Fibroblast of lung (primary cell): ENCODE measurements around the gene MICAL2. TPM values are rescaled to one million over a fixed set of nuclear protein-coding genes. Genes with fewer than 3 reads are reported as not detected.

ENCODE experiments used
- DNase-seq, 2 donors: peaks; one replicate each; pipeline versions ENCODE4 v3.0.0 to v3.0.0-alpha.2; 2010; ENCODE audit warnings: low read depth in 2 of 2
- H2AFZ ChIP-seq: 2 replicates; pipeline ENCODE4 v1.5.1; 2012; ENCODE audit warnings: low read length, control low read depth, inconsistent platforms
- H3K27ac ChIP-seq: 2 replicates; pipeline ENCODE4 v1.5.1; 2011; ENCODE audit warnings: low read length, control low read depth; ENCODE audit not compliant: insufficient read depth
- H3K27me3 ChIP-seq: 2 replicates; pipeline ENCODE4 v1.5.1; 2011; ENCODE audit warnings: mild to moderate bottlenecking, low read length; ENCODE audit not compliant: control insufficient read depth, insufficient read depth
- H3K36me3 ChIP-seq: 2 replicates; pipeline ENCODE4 v1.5.1; 2011; ENCODE audit warnings: low read length; ENCODE audit not compliant: control insufficient read depth, insufficient read depth
- H3K4me1 ChIP-seq: 2 replicates; pipeline ENCODE4 v1.5.1; 2011; ENCODE audit warnings: low read length; ENCODE audit not compliant: control insufficient read depth, insufficient read depth; ENCODE audit errors: extremely low read depth
- H3K4me2 ChIP-seq: 2 replicates; pipeline ENCODE4 v1.5.1; 2011; ENCODE audit warnings: low read length, control low read depth; ENCODE audit not compliant: insufficient read depth; ENCODE audit errors: extremely low read depth
- H3K4me3 ChIP-seq, 4 experiments: fragments of 200-600 bp in 1 of 4; sonication (generic) in 1 of 4; replicated peaks in 1 of 4; 2 replicates each; pipeline ENCODE4 v1.5.1; 2011 to 2016; ENCODE audit warnings: low read length in 4 of 4, low read depth in 3 of 4, mild to moderate bottlenecking in 3 of 4, control low read depth in 2 of 4, inconsistent platforms in 1 of 4, mixed read lengths in 1 of 4; ENCODE audit not compliant: insufficient read depth in 1 of 4; ENCODE audit errors: control extremely low read depth in 1 of 4
- H3K79me2 ChIP-seq: 2 replicates; pipeline ENCODE4 v1.5.1; 2012; ENCODE audit warnings: mild to moderate bottlenecking, low read length, inconsistent platforms; ENCODE audit not compliant: control insufficient read depth, insufficient read depth
- H3K9ac ChIP-seq: 2 replicates; pipeline ENCODE4 v1.5.1; 2011; ENCODE audit warnings: mild to moderate bottlenecking, low read length, control low read depth; ENCODE audit not compliant: insufficient read depth
- H3K9me3 ChIP-seq: 2 replicates; pipeline ENCODE4 v1.5.1; 2012; ENCODE audit warnings: low read depth, low read length; ENCODE audit not compliant: control insufficient read depth, insufficient read depth
- H4K20me1 ChIP-seq: 2 replicates; pipeline ENCODE4 v1.5.1; 2011; ENCODE audit warnings: low read length; ENCODE audit not compliant: control insufficient read depth, insufficient read depth; ENCODE audit errors: extremely low read depth
- EZH2 ChIP-seq: IDR thresholded peaks from 2 replicates; pipeline ENCODE4 v1.5.1; 2012; ENCODE audit warnings: low read length, control low read depth, mild to moderate bottlenecking; ENCODE audit errors: missing control alignments
- polyA plus RNA-seq, 2 donors: library from polyadenylated mRNA; depleted of rRNA in 1 of 2; stranded (reverse) in 1 of 2; unstranded in 1 of 2; fragments of >200 nt; gene quantifications; 2 replicates each; pipeline ENCODE4 v1.2.1, GENCODE V29; 2011 to 2012; ENCODE audit warnings: missing spikeins in 1 of 2
- total RNA-seq: library from RNA; depleted of rRNA; stranded (reverse); fragments of >200 nt; gene quantifications from 2 replicates; pipeline ENCODE4 v1.2.1, GENCODE V29; 2014
- TF ChIP-seq, protein P1 (sequence below), 2 donors: IDR thresholded peaks in 1 of 2; conservative IDR thresholded peaks in 1 of 2; 1 replicate in 1 of 2; 2 replicates in 1 of 2; pipeline ENCODE4 v1.5.1; 2011 to 2012; ENCODE audit warnings: low read length in 2 of 2, control low read depth in 1 of 2, inconsistent platforms in 1 of 2, low read depth in 1 of 2, mild to moderate bottlenecking in 1 of 2

Gene MICAL2
- total and polyA plus RNA-seq, 2 donors (not counting 1 experiment from before 2014, with no cell fraction given): 78.5 to 275 TPM

DNA sequence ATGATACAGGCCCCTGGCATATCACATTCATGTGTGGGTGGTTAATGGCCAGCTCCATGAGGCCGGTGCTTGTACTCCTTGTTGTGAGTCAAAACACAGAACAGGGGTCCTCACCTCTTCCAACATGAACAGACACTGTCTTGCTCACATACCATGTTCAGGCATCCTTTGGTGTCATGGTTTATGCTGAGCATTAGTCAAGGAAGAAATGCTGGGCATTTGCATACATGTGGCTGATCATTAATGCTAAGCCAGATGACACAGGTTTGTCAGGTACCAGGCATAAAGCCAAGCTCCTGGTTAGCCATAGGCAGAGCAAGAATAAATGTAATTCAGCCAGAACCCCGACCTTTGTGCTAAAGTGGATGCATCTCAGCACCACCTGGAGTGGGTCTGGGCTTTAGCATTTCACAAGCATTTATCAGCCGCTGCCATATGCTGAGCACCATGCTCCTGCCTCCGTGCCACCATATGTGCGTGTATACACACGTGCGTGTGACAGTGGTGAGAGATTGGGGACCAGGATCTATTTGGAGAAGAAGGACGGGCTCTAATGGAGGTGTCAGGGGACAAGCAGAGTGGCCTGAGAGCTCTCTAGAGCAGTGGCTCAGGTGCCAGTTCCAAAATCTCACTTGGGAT, 55.0 kb downstream of the MICAL2 start:
- no peaks in the 10 kb centered on the region for H4K20me1 ChIP-seq
- H3K4me1 ChIP-seq: peaks cover 37% of the 10 kb centered on the region
- H3K4me2 ChIP-seq: no peak overlapping the region
- no peak overlapping the region for H3K9ac ChIP-seq
- H3K4me3 ChIP-seq: no peak overlapping the region
- H3K79me2 ChIP-seq: peaks cover 40% of the 10 kb centered on the region
- peak in 1 of 2 donors; percentile 41 for DNase-seq
- TF ChIP-seq EZH2: no peak
- TF ChIP-seq, protein P1, sequence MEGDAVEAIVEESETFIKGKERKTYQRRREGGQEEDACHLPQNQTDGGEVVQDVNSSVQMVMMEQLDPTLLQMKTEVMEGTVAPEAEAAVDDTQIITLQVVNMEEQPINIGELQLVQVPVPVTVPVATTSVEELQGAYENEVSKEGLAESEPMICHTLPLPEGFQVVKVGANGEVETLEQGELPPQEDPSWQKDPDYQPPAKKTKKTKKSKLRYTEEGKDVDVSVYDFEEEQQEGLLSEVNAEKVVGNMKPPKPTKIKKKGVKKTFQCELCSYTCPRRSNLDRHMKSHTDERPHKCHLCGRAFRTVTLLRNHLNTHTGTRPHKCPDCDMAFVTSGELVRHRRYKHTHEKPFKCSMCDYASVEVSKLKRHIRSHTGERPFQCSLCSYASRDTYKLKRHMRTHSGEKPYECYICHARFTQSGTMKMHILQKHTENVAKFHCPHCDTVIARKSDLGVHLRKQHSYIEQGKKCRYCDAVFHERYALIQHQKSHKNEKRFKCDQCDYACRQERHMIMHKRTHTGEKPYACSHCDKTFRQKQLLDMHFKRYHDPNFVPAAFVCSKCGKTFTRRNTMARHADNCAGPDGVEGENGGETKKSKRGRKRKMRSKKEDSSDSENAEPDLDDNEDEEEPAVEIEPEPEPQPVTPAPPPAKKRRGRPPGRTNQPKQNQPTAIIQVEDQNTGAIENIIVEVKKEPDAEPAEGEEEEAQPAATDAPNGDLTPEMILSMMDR (conservative IDR thresholded peaks at IDR 0.05 in 1 of 2, IDR thresholded peaks at IDR 0.05 in 1 of 2; ENCODE audit: low read depth in 1 of 2, low read length in 2 of 2): no peak
- no peaks in the 10 kb centered on the region for H3K9me3 ChIP-seq
- H3K27me3 ChIP-seq: no peaks in the 10 kb centered on the region
- no peak overlapping the region for H2AFZ ChIP-seq
- no peak overlapping the region for H3K27ac ChIP-seq
- H3K36me3 ChIP-seq: peaks cover 13% of the 10 kb centered on the region

DNA sequence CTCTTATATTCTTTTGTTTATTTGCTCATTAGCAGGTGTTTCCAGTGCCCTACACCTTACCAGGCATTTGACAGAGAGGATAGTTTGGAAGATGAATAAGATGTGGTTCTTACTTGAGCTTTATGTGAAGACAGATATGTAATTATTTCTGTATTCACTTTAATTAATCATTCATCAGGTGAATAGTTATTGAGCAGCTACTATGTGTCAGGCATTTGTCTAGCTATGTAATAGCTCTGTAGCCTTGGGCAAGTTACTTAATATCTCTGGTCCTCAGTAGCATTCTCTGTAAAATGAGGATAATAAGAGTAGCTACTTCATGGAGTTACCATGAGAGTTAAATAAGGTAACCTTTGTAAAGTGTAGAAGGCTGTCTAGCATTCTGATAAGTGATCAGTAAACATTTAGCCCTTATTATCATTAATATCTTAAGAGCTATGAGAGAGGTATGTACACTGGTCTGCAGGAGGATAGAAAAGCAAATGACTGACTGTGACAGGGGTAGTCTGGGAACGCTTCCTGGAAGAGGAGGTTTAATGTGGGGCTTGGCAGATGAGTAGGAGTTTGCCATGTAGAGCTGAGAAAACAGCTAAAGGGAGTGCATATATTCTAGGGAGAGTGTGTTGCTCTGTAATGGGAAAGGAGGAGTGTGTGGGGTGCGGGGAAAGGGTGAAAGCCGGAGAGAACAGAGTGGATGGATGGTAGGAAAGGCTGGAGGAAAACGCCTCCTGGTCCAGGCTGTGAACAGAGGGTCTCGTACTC, 56.1 kb downstream of the MICAL2 start:
- Histone ChIP-seq H3K9me3 (no peaks in the 10 kb centered on the region), H3K27me3 (no peaks in the 10 kb centered on the region), H2AFZ (no peak overlapping the region), H3K27ac (peak overlapping the region; percentile 91), H3K36me3 (peaks cover 13% of the 10 kb centered on the region), H3K79me2 (peaks cover 40% of the 10 kb centered on the region), H3K4me1 (peaks cover 39% of the 10 kb centered on the region), H3K4me2 (no peak overlapping the region), H4K20me1 (no peaks in the 10 kb centered on the region), H3K4me3 (no peak overlapping the region), H3K9ac (no peak overlapping the region)
- TF ChIP-seq, protein P1 (conservative IDR thresholded peaks at IDR 0.05 in 1 of 2, IDR thresholded peaks at IDR 0.05 in 1 of 2; ENCODE audit: low read depth in 1 of 2, low read length in 2 of 2): no peak
- TF ChIP-seq EZH2: no peak
- DNase-seq: no peak

DNA sequence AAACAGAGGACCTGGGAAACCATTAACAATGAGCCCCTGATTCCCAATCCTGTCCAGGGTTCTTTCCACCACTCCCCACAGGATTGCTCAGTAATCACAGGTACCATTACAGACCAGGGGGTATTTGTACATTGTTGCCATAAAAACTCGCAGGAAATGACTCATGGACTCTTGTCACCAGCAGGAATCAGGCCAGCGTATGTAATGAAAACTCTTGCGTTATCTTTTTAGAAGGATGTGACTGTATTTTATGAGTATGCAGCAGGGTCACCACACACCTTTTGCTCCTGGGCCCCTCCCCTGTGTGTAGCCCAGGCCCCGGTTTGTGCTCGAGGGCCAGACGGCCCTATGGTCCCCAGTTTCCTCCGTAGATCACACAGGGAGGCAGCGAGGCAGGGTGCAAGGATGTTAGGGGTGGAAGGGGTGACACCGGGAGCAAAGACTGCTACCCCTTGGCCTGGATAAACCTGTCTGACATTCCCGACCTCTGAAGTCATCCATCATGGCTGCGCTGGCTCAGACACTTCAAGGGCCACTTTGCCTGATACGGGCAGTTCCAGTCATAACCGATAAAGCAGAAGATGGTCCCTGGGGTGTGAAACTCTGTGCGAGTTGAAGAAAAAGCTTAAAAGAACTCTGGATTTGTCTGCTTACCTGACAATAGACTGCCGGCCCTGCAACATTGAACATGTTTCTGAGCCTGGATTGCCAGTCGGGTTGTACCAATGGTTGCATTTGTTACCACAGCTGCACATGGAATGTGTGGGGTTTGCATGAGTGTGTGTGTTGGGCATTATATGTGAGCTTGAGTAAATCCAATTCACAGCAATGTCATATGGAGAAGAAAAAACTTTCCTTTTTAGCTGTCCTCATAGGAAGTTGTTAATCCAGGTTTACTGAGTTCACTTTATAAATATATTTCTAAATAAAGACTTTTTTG, 56.9 kb downstream of the MICAL2 start:
- Histone ChIP-seq H3K27ac (peak overlapping the region; percentile 91), H3K9ac (peak overlapping the region; percentile 23), H3K79me2 (peaks cover 38% of the 10 kb centered on the region), H3K4me2 (no peak overlapping the region), H2AFZ (no peak overlapping the region), H3K4me3 (no peak overlapping the region), H3K36me3 (peaks cover 8% of the 10 kb centered on the region), H3K4me1 (peaks cover 39% of the 10 kb centered on the region), H3K9me3 (no peaks in the 10 kb centered on the region), H4K20me1 (no peaks in the 10 kb centered on the region), H3K27me3 (no peaks in the 10 kb centered on the region)
- DNase-seq: peak; percentile 80 to 96
- TF ChIP-seq, protein P1 (conservative IDR thresholded peaks at IDR 0.05 in 1 of 2, IDR thresholded peaks at IDR 0.05 in 1 of 2; ENCODE audit: low read depth in 1 of 2, low read length in 2 of 2): no peak
- TF ChIP-seq EZH2: no peak
